Measurements from ENCODE around the gene MT1M. TPM values are rescaled to one million over a fixed set of nuclear protein-coding genes. Genes with fewer than 3 reads are reported as not detected.

The MT1M gene
- total RNA-seq, 2 experiments from 2014 or later = not detected

GRCh38 chr16:56641166-56641565 is 8.7 kb downstream of the MT1M start:
- ChIA-PET CTCF (interaction anchor here (0.6 to 3.6 kb wide), 5 partner anchors 11 to 64 kb away, joined by 3 to 19 read pairs (median 4); partner anchors contain the start of gene MT1X), POLR2A (interaction anchor here (1.9 kb wide), 1 partner anchor 16 kb away, joined by 7 read pairs; the partner anchor contains the start of gene MT1E)
- H3K4me3 Mint-ChIP-seq = no peak overlapping the region

GRCh38 chr16:56643080-56643778 is 10.8 kb downstream of the MT1M start:
- peak; percentile 100 for ATAC-seq
- ChIA-PET POLR2A (interaction anchor here (1.2 to 1.8 kb wide), 5 partner anchors 13 to 40 kb away, joined by 3 to 12 read pairs (median 4); partner anchors contain the start of genes MT1E, MT1F, MT1X and MT2A), CTCF (interaction anchor here (0.8 to 5.4 kb wide), 27 partner anchors 9 to 129 kb away, joined by 3 to 34 read pairs (median 4); partner anchors contain the start of genes MT1B and MT2A)
- Mint-ChIP-seq H3K4me3 (peak overlapping the region; percentile 66), H3K4me1 (ENCODE audit: low read depth) (peaks cover 28% of the 10 kb centered on the region), H3K27ac (no peak overlapping the region), H3K36me3 (ENCODE audit: low read depth) (no peaks in the 10 kb centered on the region), H3K27me3 (ENCODE audit: low read depth) (peaks cover 69% of the 10 kb centered on the region), H3K9me3 (ENCODE audit: insufficient read depth) (no peaks in the 10 kb centered on the region)
- DNase-seq = peak; percentile 87

More at GRCh38 chr16:56641166-56641565, 8.7 kb downstream of the MT1M start:
- H3K27ac Mint-ChIP-seq = no peak overlapping the region
- no peaks in the 10 kb centered on the region for H3K36me3 Mint-ChIP-seq (ENCODE audit: low read depth)
- ATAC-seq (no peak), DNase-seq (no peak)
- peaks cover 39% of the 10 kb centered on the region for H3K4me1 Mint-ChIP-seq (ENCODE audit: low read depth)
- H3K27me3 Mint-ChIP-seq (ENCODE audit: low read depth) = peaks cover 72% of the 10 kb centered on the region
- no peaks in the 10 kb centered on the region for H3K9me3 Mint-ChIP-seq (ENCODE audit: insufficient read depth)

DNA sequence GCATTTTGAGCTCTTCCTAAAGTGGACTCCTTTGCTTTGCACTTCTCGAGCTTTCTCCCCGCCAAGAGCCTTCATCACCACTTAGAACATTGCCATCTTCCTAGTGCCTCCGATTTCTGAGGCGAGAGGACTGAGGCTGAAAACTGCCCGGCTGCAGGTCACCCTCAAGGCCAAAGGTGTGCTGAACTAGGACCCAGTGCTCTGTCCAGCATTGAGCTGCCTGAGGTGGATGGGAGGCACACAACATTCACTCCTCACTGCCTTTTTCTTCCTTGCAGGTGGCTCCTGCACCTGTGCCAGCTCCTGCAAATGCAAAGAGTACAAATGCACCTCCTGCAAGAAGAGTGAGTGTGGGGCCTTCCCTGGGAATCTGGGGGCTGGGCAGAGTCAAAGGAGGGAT is 11.4 kb downstream of the MT1M start:
- H3K4me3 Mint-ChIP-seq = peak overlapping the region; percentile 66
- H3K27me3 Mint-ChIP-seq (ENCODE audit: low read depth) = peaks cover 71% of the 10 kb centered on the region
- CTCF ChIA-PET = interaction anchor here (0.8 to 5.4 kb wide), 26 partner anchors 9 to 130 kb away, joined by 3 to 34 read pairs (median 4); partner anchors contain the start of genes MT1B and MT2A

DNA sequence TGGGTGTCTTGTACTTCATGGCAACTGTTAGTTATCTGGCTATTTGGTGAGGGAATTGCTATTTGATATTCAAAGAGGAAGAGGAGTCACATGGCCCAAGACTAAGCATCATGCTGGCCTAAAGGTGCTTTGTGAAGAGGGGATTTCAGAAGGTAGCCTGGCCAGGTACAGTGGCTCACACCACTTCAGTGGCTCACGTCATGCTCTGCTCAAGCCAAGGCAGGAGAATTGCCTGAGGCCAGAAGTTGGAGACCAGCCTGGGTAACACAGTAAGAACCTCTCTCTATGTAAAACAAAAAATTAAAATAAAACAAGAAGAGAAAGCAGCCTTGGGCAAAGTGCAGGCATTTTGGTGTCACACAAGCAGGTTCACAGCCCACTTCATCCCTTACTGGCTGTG is 12.9 kb downstream of the MT1M start:
- Mint-ChIP-seq H3K4me3 (no peak overlapping the region), H3K27ac (no peak overlapping the region), H3K36me3 (ENCODE audit: low read depth) (no peaks in the 10 kb centered on the region), H3K27me3 (ENCODE audit: low read depth) (peaks cover 62% of the 10 kb centered on the region), H3K9me3 (ENCODE audit: insufficient read depth) (no peaks in the 10 kb centered on the region), H3K4me1 (ENCODE audit: low read depth) (peaks cover 25% of the 10 kb centered on the region)
- ChIA-PET CTCF (interaction anchor here (1.4 to 5.4 kb wide), 2 partner anchors 28 to 56 kb away, joined by 6 to 34 read pairs; no protein-coding TSS in a partner anchor), POLR2A (no interaction called here)
- DNase-seq (no peak), ATAC-seq (no peak)

More for the DNA sequence above, 11.4 kb downstream of the MT1M start:
- POLR2A ChIA-PET = interaction anchor here (1.2 to 1.8 kb wide), 5 partner anchors 13 to 39 kb away, joined by 3 to 12 read pairs (median 4); partner anchors contain the start of genes MT1E, MT1F, MT1X and MT2A
- DNase-seq (no peak), ATAC-seq (no peak)
- Mint-ChIP-seq H3K4me1 (ENCODE audit: low read depth) (peaks cover 25% of the 10 kb centered on the region), H3K9me3 (ENCODE audit: insufficient read depth) (no peaks in the 10 kb centered on the region), H3K36me3 (ENCODE audit: low read depth) (no peaks in the 10 kb centered on the region), H3K27ac (no peak overlapping the region)

DNA sequence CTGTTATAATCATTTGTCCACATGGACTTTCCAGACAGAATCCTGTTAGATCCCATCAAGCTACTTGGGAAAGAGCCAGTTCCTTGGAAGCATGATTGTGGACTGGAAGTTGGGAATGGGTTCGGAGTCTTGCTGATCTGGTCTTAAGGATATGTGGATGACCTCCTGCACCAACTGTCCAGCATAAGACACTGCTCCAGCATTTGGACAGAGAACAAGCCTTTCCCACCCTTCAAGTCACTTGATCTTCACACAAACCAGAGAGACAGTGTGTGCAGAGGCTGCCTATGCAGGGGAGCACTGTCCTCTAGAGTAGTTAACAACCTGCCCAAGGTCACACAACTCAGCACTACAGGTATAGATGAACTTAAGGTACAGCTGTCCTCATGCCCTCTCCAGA is 13.4 kb downstream of the MT1M start:
- no peak for ATAC-seq
- H3K27me3 Mint-ChIP-seq (ENCODE audit: low read depth) = peaks cover 58% of the 10 kb centered on the region
- no peak overlapping the region for H3K4me3 Mint-ChIP-seq

DNA sequence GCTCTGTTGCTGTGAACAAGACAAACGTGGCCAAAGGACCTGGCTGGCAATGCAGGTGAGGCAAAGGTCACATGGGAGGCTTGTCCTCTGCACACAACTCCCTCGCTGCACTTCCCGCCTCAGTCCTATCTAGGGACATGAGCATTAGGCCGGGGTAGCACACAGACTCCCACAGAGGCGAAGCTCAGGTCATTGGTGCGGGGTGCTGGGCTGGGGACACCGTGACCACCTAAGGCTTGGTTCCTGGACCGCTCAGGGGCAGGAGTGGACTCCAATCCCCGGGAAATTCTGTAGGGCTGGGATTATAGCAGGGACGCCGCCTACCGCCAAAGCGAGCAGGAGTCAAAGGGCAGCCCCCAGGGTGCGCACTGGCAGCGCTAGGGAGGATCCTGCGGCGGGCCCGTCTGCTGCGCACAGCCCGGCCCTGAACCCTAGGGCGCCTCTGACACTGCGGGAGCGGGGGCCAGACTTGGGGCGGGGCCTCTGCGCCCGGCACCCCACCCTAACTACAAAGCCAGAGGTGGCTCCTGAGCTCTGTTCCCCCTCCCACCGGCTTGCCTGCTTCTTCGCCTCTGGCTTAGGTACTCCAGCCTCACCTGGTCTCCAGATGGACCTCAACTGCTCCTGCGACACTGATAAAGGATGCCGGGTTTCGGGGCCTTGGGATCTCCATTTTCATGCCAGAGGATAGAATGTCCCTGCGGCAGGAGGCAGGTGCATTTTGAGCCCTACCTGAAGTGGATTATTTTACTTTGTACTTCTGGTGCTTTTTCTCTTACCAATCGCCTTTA is 15.4 kb downstream of the MT1M start:
- no peak for DNase-seq
- Mint-ChIP-seq H3K4me3 (no peak overlapping the region), H3K27ac (no peak overlapping the region), H3K27me3 (ENCODE audit: low read depth) (peaks cover 58% of the 10 kb centered on the region), H3K9me3 (ENCODE audit: insufficient read depth) (no peaks in the 10 kb centered on the region), H3K36me3 (ENCODE audit: low read depth) (no peaks in the 10 kb centered on the region), H3K4me1 (ENCODE audit: low read depth) (peaks cover 16% of the 10 kb centered on the region)
- ChIA-PET POLR2A (no interaction called here), CTCF (interaction anchor here (1.3 to 5.4 kb wide), 2 partner anchors 8 to 54 kb away, joined by 3 to 34 read pairs; no protein-coding TSS in a partner anchor)
- ATAC-seq = no peak

More for the DNA sequence above, 13.4 kb downstream of the MT1M start:
- Mint-ChIP-seq H3K27ac (no peak overlapping the region), H3K36me3 (ENCODE audit: low read depth) (no peaks in the 10 kb centered on the region), H3K9me3 (ENCODE audit: insufficient read depth) (no peaks in the 10 kb centered on the region), H3K4me1 (ENCODE audit: low read depth) (peaks cover 25% of the 10 kb centered on the region)
- ChIA-PET POLR2A (no interaction called here), CTCF (interaction anchor here (1.0 to 5.4 kb wide), 3 partner anchors 27 to 56 kb away, joined by 3 to 34 read pairs (median 6); no protein-coding TSS in a partner anchor)
- no peak for DNase-seq

- no peak overlapping the region for H3K27ac Mint-ChIP-seq
- H3K36me3 Mint-ChIP-seq (ENCODE audit: low read depth) = no peaks in the 10 kb centered on the region
- ATAC-seq (no peak), DNase-seq (no peak)
- ChIA-PET POLR2A (no interaction called here), CTCF (interaction anchor here (0.9 to 1.4 kb wide), 2 partner anchors 12 to 53 kb away, joined by 4 read pairs; no protein-coding TSS in a partner anchor)
- H3K4me3 Mint-ChIP-seq = no peak overlapping the region
- no peaks in the 10 kb centered on the region for H3K9me3 Mint-ChIP-seq (ENCODE audit: insufficient read depth)
- peaks cover 3% of the 10 kb centered on the region for H3K4me1 Mint-ChIP-seq (ENCODE audit: low read depth)
- H3K27me3 Mint-ChIP-seq (ENCODE audit: low read depth) = peaks cover 62% of the 10 kb centered on the region
Measured at GRCh38 chr16:56649271-56649670, 16.8 kb downstream of the MT1M start.

DNA sequence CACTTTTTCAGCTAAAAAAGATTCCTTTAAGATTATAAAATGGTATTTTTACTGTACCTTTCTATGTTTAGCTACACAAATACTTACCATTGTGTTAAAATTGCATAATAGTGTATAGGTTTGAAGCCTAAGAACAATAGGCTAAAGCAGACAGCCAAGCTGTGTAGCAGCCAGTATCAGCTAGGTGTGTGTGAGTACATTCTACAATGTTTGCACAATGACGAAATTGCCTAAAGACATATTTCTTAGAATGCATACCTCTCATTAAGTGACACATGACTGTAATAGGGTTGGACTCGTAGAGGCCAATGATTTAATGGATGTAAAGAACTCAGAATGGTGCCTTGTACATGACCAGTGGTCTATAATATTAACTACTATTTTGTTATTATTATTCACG is 17.4 kb downstream of the MT1M start:
- peaks cover 64% of the 10 kb centered on the region for H3K27me3 Mint-ChIP-seq (ENCODE audit: low read depth)
- ATAC-seq (no peak), DNase-seq (no peak)
- ChIA-PET POLR2A (no interaction called here), CTCF (interaction anchor here (1.4 kb wide), 1 partner anchor 12 kb away, joined by 4 read pairs; no protein-coding TSS in a partner anchor)
- no peaks in the 10 kb centered on the region for H3K4me1 Mint-ChIP-seq (ENCODE audit: low read depth)
- H3K9me3 Mint-ChIP-seq (ENCODE audit: insufficient read depth) = no peaks in the 10 kb centered on the region
- no peak overlapping the region for H3K27ac Mint-ChIP-seq
- H3K4me3 Mint-ChIP-seq = no peak overlapping the region
- H3K36me3 Mint-ChIP-seq (ENCODE audit: low read depth) = no peaks in the 10 kb centered on the region

DNA sequence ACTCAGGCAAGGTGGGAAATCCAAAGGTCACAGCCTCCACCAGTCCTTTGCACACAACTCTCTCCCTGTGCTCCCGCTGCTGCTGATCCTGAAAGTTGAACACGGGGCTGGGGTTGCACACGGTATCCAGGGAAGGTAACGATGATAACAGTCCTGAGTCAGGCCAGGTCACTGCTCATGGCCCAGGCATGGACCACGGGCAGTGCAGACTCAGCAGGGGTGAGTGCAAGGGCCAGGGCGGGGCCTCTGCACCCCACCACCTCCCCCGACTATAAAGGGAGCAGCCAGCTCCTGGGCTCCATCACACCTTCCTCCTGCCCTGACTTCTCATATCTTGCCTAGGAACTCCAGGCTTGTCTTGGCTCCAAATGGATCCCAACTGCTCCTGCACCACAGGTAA is 19.1 kb downstream of the MT1M start, which contains the start of gene MT1B:
Gene MT1B, plus strand, starts transcription at position 301 of the 400 bp plus-strand sequence. Its CDS starts 68 bp downstream, at position 369.
- POLR2A ChIA-PET = no interaction called here
- CTCF ChIA-PET = interaction anchor here (1.6 kb wide), 1 partner anchor 8 kb away, joined by 7 read pairs; no protein-coding TSS in a partner anchor

DNA sequence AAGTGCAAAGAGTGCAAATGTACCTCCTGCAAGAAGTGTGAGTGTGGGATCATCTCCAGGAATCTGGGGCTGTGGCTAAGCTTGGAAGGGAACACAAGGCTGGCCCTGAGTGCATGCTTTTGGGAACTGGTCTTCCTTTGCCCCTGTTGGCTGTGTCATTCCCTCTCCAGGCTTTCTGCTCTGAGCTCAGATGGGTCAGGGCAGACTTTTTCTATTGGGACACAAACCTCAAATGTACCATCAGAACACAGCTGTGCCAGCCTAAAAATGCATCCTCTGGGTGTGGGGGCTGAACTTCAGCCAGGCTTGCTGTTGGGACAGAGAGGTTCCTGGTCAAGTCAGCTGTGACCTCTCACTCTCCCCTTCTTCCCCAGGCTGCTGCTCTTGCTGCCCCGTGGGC is 20.1 kb downstream of the MT1M start:
- Mint-ChIP-seq H3K9me3 (ENCODE audit: insufficient read depth) (no peaks in the 10 kb centered on the region), H3K4me3 (no peak overlapping the region), H3K27me3 (ENCODE audit: low read depth) (peaks cover 49% of the 10 kb centered on the region), H3K36me3 (ENCODE audit: low read depth) (no peaks in the 10 kb centered on the region), H3K4me1 (ENCODE audit: low read depth) (peaks cover 4% of the 10 kb centered on the region), H3K27ac (no peak overlapping the region)
- no peak for ATAC-seq
- DNase-seq = no peak
- POLR2A ChIA-PET = no interaction called here
- CTCF ChIA-PET = interaction anchor here (1.0 to 1.6 kb wide), 3 partner anchors 9 to 76 kb away, joined by 3 to 7 read pairs (median 3); no protein-coding TSS in a partner anchor

More for the DNA sequence above, 19.1 kb downstream of the MT1M start, which contains the start of gene MT1B:
- Mint-ChIP-seq H3K4me1 (ENCODE audit: low read depth) (no peaks in the 10 kb centered on the region), H3K4me3 (no peak within 1 kb of the TSS), H3K9me3 (ENCODE audit: insufficient read depth) (no peaks in the 10 kb centered on the region), H3K27me3 (ENCODE audit: low read depth) (peaks cover 56% of the 10 kb centered on the region), H3K36me3 (ENCODE audit: low read depth) (no peaks in the 10 kb centered on the region), H3K27ac (no peak within 1 kb of the TSS)
- ATAC-seq = no peak
- no peak for DNase-seq

GRCh38 chr16:56653218-56653617 is 20.8 kb downstream of the MT1M start:
- peaks cover 44% of the 10 kb centered on the region for H3K27me3 Mint-ChIP-seq (ENCODE audit: low read depth)
- ATAC-seq (no peak), DNase-seq (no peak)
- no peaks in the 10 kb centered on the region for H3K36me3 Mint-ChIP-seq (ENCODE audit: low read depth)
- no peak overlapping the region for H3K4me3 Mint-ChIP-seq
- H3K27ac Mint-ChIP-seq = no peak overlapping the region
- H3K4me1 Mint-ChIP-seq (ENCODE audit: low read depth) = peaks cover 8% of the 10 kb centered on the region
- ChIA-PET CTCF (interaction anchor here (1.0 to 1.6 kb wide), 3 partner anchors 9 to 77 kb away, joined by 3 to 7 read pairs (median 3); no protein-coding TSS in a partner anchor), POLR2A (no interaction called here)
- H3K9me3 Mint-ChIP-seq (ENCODE audit: insufficient read depth) = no peaks in the 10 kb centered on the region
